GM18508 (cell line): ENCODE data around the gene SMIM13.
"Not testable (repeated sequence)": the region's sequence is repeated elsewhere in the genome, so short reads cannot be mapped to it uniquely, and the experiment has no call there.

Experiments used
- ATAC-seq: cut with Tn5 transposase; IDR thresholded peaks from one replicate; pipeline ENCODE4 v1.9.1; 2021; ENCODE audit warnings: moderate number of reproducible peaks; ENCODE audit not compliant: insufficient read depth, unreplicated experiment

The SMIM13 gene

DNA sequence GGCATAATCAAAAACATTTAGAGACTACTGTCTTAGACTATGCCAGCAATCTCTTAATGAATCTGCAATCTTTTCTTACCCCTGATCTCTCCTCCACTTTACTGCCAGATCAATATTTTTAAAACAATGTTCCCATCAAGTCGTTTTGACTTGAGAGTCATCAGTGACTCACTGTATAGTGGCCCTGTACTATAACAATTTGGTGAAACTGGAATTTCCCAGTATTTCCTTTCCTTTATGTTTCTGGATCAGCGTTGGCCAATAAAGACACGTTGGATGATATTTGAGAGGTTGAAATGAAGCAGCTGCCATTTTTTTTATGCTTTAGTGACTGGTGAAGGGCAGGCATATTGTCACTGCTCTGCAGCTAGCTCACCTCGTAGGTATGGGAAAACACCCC, 10.1 kb upstream of the SMIM13 start:
- ATAC-seq = no peak

DNA sequence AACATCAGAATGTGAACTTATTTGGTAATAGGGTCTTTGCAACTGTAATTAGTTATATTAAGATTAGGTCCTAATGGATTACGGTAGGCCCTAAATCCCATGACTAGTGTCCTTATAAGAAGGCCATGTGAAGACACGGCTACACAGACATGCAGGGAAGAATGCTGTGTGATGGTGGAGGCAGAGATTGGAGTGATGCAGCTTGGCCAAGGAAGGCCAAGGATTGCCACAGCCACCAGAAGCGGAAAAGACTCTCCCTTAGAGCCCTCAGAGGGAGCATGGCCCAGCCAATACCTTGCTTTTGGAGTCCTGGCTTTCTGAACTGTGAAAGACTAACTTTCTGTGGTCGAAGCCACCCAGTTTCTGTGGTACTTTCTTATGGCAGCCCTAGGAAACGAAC, 9.7 kb upstream of the SMIM13 start:
- no peak for ATAC-seq

DNA sequence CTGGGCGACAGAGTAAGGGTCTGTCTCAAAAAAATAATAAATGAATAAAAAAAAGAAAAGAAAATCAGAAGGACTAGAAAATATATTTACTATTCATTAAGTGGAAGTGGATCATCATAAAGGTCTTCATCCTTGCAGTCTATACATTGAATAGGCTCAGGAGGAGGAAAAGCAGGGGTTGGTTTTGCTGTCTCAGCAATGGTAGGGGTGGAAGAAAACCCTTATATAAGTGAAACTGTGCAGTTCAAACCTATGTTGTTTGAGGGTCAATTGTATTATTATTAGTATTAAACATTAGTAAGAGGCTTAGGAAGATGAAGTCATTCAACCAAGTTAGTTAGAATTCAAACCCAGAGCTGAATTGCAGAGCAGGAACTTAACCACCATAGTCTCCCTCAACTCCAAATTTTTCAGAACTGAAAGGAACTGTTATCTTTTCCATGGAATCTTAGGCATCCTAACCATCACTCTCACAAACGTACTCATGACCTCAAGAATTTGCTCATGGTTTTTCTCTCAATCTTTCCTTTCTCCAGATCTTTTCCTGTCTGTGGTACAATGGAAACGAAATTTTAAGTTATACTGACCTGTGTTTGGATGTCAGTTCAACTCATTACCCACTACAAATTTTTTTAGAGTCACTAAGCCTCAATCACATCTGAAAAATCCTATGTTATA, 7.7 kb upstream of the SMIM13 start:
- no peak for ATAC-seq

DNA sequence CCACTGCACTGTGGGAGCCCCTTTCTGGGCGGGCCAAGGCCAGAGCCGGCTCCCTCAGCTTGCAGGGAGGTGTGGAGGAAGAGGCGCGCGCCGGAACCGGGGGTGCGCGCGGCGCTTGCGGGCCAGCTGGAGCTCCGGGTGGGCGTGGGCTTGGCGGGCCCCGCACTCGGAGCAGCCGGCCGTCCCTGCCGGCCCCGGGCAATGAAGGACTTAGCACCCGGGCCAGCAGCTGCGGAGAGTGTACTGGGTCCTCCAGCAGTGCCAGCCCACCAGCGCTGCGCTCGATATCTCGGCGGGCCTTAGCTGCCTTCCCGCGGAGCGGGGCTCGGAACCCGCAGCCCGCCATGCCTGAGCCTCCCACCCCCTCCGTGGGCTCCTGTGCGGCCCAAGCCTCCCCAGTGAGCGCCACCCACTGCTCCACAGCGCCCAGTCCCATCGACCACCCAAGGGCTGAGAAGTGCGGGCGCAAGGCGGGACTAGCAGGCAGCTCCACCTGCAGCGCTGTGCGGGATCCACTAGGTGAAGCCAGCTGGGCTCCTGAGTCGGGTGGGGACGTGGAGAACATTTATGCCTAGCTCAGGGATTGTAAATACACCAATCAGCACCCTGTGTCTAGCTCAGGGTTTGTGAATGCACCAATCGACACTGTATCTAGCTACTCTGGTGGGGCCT, 6.4 kb upstream of the SMIM13 start:
- ATAC-seq = not testable (repeated sequence)

DNA sequence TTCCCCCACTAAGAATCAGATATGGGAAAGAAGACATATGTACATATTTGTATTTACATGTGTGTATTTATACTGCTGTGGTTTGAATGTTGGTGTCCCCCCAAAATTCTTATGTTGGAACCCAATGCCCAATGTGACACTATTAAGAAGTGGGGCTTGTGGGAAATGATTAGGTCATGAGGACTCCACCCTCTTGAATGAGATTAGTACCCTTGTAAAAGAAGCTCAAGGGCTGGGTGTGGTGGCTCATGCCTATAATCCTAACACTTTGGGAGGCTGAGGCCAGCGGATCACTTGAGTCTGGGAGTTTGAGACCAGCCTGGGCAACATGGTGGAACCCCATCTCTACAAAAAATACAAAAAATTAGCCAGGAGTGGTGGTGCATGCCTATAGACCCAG, 3.9 kb upstream of the SMIM13 start:
- no peak for ATAC-seq

DNA sequence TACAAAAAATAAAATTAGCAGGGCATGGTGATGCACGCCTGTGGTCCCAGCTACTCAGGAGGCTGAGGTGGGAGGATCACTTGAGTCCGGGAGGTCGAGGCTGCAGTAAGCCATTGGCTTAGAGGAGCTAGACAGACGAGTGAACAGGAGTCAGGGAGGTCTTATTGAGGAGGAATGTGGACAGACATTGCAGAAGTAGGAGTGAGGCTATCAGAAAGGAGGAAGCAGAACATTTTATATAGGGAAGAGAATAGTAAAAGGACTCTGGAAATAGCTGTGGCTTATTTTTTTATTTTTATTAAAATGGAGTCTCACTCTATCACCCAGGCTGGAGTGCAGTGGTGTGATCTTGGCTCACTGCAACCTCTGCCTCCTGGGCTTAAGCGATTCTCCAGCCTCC, 2.5 kb upstream of the SMIM13 start:
- ATAC-seq = not testable (repeated sequence)

DNA sequence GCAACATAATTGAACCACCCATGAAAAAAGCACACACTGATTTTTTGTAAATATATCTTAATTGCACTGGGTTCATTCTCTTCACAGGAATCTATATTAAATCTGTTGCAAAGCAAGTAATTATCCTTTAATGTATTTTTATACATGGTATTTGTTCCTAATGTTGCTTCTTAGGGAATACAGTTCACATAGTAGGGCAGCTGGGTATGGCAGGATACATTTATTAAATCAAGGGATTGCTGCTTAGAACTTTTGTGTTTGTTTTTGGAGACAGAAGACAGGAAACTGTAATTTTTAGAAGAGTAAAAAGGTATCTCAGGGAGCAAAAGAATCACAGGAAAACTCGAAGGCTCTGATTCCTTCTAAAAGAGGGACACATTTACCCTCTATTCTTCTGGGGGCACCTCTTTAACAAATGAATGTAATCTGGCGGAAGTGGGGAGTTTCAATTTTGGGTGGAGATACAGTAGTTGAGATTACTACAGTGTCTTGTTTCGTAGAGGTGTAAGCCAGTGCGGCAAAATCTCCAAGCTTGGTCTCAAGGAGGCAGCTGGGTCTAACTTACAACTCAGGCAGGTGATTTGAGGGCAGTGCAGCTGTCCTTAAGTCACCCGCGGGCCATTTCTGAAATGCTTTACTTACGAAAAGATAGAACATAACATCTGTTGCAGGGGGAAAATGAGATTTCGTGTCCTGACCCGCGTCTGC, 812 bp upstream of the SMIM13 start:
- peak; percentile 17 for ATAC-seq

DNA sequence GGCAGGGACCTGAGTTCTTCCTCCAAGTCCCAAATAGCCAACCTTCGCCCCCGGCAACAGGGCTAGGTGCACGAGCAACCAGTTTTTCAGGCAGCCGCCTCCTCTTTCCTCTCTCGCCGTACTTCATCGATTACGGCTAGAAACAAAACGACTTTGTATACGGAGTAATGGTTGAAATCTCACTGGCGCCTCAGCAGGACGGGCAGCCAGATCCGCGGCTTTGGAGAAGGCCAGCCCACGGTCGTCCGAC, 333 bp upstream of the SMIM13 start:
- ATAC-seq = peak; percentile 14

DNA sequence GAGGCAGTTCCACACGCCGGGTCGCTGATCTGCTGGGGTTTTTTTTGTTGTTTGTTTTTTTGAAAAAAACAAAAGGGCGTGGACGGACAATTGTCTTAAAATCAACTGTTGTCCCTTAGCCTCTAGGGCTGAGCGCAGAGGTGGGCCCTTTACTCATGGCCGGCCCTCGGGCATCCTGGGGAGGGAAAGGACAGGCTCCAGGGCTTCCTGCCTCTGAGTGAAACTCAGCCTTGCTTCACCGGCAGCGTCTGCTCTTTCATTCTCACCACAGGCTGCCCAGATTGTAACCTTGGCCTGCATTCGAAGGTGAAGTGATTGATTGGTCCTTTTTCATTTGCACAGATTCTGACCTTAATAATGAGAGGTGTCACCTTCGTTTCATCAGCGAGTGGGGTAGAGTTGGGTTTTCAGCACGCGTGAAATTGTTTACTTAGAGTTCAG, 797 bp downstream of the SMIM13 start:
- ATAC-seq = peak; percentile 25

DNA sequence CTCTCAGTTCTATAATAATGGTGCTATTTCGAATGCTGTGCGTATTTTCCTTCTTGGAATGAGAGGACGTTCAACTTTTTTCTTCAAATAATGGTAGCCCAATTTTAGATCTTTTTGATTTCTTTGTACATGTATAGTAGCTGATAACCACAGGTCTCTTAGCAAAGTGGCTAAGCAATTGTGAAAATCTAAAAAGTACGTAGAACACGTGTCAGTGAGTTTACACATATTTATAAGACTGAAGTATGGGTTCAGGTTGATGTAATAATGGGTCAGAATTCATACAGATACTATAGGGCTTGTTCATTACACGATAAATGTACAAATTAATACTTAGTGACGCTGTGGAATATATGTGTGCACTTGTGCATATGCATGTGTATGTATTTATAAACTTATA, 1.3 kb downstream of the SMIM13 start:
- no peak for ATAC-seq

DNA sequence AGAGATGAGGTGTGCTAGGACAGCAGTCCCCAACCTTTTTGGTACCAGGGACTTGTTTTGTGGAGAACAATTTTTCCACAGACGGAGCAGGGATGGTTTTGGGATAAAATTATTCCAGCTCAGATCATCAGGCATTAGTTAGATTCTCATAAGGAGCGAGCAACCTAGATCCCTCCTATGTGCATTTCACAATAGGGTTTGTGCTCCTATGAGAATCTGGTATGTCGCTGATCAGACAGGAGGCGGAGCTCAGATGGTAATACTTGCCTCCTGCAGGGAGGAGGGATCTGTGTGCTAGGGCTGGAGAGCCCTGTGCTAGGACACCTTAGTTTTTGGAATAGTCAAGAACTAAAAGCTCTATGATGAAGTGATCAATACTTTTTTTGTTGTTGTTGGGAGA, 2.5 kb downstream of the SMIM13 start:
- no peak for ATAC-seq

DNA sequence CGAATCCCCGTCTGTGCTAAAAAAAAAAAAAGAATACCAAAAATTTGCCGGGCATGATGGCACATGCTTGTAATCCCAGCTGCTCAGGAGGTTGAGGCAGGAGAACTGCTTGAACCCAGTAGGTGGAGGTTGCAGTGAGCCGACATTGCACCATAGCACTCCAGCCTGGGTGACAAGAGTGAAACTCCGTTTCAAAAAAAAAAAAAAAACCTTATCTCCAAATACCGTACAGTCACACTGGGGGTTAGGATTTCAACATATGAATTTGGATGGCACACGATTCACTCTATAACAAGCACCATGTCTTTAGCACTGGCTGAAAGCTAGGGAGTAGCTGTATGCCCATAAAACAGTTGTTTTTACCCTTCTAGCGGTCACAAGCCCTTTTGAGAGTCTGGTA, 3.8 kb downstream of the SMIM13 start:
- no peak for ATAC-seq

DNA sequence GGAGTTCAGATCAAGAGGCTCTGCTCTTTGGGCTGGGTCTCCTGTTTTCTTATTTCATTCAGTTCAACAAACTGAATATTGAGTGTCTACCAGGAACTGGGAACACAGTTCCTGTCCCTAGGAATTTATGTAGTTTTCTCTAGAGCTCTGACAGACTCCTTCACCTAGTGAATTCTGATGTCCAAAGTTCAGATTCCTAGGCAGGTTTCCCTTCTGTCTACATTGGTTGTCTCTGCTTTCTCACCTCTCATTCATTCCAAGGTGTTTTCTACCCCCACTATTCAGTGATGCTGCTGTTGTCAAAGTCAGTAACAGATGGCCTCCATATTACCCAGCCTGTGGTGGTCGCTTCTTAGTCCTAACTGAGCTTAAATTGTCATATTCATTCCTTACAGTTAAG, 4.4 kb downstream of the SMIM13 start:
- ATAC-seq = no peak

DNA sequence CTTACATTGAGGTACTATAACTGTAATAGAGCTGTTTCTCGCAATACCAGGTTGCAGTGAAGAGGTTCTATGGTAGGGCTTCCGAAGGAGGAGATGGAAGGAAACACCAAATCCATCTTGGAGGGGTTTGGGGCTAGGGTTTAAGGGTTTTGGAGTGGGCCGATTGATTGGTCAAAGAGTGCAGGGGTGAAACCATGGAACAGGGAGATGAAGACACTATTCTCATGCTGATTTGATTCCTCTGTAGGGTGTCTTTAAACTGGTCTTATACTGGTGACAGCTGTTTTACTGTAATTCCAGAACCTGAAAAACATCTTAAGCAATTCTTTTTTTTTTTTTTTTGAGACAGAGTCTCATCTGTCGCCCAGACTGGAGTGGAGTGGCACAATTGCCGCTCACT, 7.8 kb downstream of the SMIM13 start:
- ATAC-seq = no peak

DNA sequence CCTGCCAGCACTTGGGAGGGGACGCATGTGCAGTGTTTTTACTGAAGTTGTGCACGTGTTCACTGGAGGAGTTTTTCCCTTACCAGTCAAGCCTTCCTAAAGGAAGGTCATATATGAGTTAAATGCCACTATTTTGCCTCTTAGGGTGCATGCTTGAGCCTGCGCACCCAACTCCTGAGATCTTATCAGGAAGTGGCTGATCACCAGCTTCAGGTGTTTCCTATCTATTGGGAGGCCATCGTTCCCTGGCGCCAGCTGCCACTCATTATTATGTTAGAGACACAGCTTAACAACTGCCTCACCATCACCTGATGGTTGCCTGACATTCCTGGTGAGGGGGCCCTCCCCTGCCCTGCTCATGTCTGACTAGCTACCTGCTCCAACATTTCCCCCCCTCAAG, 9.4 kb downstream of the SMIM13 start:
- no peak for ATAC-seq

DNA sequence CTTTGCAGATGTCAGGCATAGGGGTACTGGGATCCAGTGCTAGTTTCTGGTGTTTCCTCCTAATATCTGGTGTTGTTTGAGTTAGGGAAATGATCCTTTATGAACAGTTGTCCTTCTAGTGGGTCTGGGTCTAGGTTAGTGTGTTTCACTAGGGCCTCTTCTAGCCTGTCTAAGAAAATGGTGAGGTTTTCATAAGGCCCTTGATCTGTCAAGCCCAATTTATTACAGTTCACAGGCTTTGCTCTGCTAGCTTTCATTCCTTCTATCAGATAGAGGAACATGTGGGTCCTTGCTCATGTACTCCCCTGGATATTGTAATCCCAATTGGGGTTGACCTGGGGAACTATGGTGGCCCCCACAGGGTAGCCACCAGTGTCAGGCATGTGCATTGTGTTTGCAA, 15.1 kb downstream of the SMIM13 start:
- ATAC-seq = no peak

DNA sequence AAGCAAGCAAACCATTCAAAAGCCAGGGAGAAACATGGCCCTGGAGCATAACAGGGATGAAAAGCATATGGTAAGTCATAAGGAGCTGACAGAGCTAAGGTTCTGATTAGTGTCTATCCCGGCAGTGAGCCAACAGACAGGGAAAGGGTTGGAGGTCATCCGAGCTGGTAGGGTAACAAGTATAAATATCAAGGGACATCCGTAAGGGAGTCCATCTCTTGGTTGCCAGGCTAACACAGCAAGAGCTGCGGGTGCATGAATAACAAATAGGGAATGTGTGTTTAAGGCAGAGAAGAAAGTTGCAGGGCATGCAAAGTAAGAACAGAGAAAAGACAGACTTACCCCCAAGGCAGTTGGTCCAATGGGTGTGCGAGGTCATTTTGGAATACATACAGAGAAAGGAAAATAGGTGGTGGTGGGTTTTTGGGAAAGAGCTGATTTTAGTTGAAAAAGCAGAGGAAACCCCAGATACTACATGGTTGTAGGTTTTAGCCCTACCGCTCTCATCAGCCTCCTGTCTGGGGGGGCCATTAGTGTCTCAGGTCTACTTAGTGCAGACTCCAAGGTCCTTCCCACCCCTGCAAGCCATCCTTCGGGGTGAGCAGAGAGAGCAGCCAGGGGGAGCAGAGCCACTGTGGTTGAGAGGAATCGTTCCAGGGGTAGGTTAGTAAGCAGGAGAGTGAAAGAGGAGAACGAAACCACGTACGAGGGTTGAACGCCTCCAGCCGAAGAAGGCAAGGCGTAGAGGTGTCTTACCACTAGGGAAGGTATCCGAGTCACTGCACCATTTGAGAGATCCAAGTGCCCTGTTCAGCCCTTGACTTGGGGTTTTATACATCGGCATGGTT, 17.5 kb downstream of the SMIM13 start, which contains the start of gene ERVFRD-1:
Gene ERVFRD-1, minus strand, starts transcription at position 805 of the 848 bp plus-strand sequence. CDS start 6,415 bp downstream, outside the sequence.
- no peak for ATAC-seq

DNA sequence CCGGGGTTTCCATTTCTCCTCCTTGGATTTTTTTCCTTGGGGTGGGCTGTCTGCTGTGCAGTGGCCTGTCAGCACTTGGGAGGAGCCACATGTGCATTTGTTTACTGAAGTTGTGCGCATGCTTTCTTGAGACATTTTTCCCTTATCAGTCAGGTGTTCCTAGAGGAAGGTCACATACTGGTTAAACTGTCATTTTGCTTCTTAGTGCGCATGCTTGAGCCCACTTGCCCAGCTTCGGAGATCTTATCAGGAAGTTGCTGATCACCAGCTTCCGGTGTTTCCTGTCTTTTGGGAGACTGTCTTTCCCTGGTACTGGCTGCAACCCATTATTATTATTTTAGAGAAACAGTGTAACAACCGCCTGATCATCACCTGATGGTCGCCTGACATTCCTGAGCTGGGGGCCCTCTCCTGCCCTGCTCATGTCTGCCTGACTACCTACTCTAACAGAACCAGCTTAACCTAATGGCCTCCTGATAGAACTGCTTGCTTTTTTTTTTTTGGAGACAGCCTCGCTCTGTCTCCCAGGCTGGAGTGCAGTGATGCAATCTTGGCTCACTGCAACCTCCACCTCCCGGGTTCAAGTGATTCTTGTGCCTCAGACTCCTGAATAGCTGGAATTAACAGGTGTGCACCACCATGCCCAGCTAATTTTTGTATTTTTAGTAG, 18.3 kb downstream of the SMIM13 start:
- no peak for ATAC-seq

DNA sequence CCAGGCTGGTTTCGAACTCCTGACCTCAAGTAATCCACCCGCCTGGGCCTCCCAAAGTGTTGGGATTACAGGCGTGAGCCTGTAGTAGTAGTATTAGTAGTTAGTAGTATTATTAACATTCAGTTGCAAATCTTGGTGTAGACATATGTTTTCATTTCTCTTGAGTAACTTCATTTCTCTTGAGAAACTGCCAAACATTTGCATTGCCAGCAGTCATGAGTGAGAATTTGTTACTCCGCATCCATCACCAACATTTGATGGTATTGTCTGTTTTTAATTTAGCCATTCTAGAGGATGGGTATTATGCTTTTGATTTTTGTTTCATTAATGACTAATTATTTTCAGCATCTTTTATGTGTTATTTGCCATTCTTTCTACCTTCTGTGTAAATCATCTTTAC, 19.4 kb downstream of the SMIM13 start:
- ATAC-seq = no peak

DNA sequence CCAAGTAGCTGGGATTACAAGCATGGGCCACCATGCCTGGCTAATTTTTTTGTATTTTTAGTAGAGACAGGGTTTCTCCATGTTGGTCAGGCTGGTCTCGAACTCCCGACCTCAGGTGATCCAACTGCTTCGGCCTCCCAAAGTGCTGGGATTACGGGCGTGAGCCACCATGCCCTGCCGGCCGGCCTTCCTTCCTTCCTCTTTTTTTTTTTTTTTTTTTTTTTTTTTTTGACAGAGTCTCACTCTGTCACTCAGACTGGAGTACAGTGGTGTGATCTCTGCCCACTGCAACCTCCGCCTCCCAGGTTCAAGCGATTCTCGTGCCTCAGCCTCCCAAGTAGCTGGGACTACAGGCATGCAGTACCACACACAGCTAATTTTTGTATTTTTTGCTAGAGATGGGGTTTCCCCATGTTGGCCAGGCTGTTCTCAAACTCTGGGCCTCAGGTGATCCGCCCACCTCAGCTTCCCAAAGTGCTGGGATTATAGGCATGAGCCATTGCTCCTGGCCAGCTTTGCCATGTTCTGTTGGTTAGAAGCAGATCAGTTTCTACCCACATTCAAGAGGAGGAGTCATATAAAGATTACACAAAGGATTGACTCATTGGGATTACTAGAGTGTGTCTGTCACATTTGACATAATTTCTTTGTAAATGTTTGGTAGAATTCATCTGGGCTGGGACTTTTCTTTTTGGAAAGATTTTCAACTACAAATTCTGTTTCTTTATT, 22.3 kb downstream of the SMIM13 start:
- not testable (repeated sequence) for ATAC-seq
